HEK293 (cell line): ENCODE measurements around the gene ITPR2.

Source experiments
- CTCF ChIA-PET: fragments of 350-600 bp; formaldehyde crosslinking; extraction: SDS; loops from one replicate; lab custom pipeline; 2021; ENCODE audit warnings: antibody characterized with exemption; lab: Yijun Ruan, JAX
- POLR2A ChIA-PET: fragments of 300-600 bp; formaldehyde crosslinking; extraction: SDS; loops from one replicate; lab custom pipeline; 2020; ENCODE audit warnings: antibody characterized with exemption, inconsistent platforms; lab: Yijun Ruan, JAX
- H3K27ac ChIP-seq: fragments of 200-500 bp; sonication (Bioruptor generic); 2 replicates; pipeline ENCODE4 v1.5.1; 2014; ENCODE audit warnings: low read depth, low read length, control low read depth, inconsistent platforms; ENCODE audit errors: extremely low read depth
- H3K36me3 ChIP-seq, 2 experiments: fragments of 200-500 bp in 1 of 2; sonication (Bioruptor generic) in 1 of 2; 1 replicate in 1 of 2; 2 replicates in 1 of 2; pipeline ENCODE4 v1.5.1; 2014 to 2017; ENCODE audit warnings: inconsistent platforms in 2 of 2, low read length in 2 of 2; ENCODE audit not compliant: control insufficient read depth in 2 of 2, insufficient read depth in 1 of 2
- H3K4me1 ChIP-seq: fragments of 200-500 bp; sonication (Bioruptor generic); 2 replicates; pipeline ENCODE4 v1.5.1; 2014; ENCODE audit warnings: mild to moderate bottlenecking, low read length, inconsistent platforms; ENCODE audit not compliant: control insufficient read depth, insufficient read depth
- H3K4me3 ChIP-seq: 2 replicates; pipeline ENCODE4 v1.5.1; 2011; ENCODE audit warnings: low read depth, mild to moderate bottlenecking, control low read depth, low read length, moderate library complexity
- H3K9me3 ChIP-seq: fragments of 200-500 bp; sonication (Bioruptor generic); 2 replicates; pipeline ENCODE4 v1.5.1; 2014; ENCODE audit warnings: low read depth, low read length, inconsistent platforms; ENCODE audit not compliant: control insufficient read depth, insufficient read depth
- BCL6B ChIP-seq: fragments of 450-650 bp; formaldehyde crosslinking; IDR thresholded peaks from 2 replicates; pipeline ENCODE4 v1.5.1; 2017; ENCODE audit warnings: missing biosample characterization, missing genetic modification characterization
- KLF9 ChIP-seq: fragments of 450-650 bp; formaldehyde crosslinking; IDR thresholded peaks from 2 replicates; pipeline ENCODE4 v1.5.1; 2016; ENCODE audit warnings: missing biosample characterization, missing genetic modification characterization, low read depth
- ZBTB44 ChIP-seq: fragments of 450-650 bp; IDR thresholded peaks from 2 replicates; pipeline ENCODE4 v1.5.1; 2018; ENCODE audit warnings: missing biosample characterization, mild to moderate bottlenecking, missing genetic modification characterization
- ZBTB48 ChIP-seq: fragments of 450-650 bp; formaldehyde crosslinking; IDR thresholded peaks from 2 replicates; pipeline ENCODE4 v1.5.1; 2016; ENCODE audit warnings: missing biosample characterization, missing genetic modification characterization
- ZNF112 ChIP-seq: fragments of 450-650 bp; formaldehyde crosslinking; IDR thresholded peaks from 2 replicates; pipeline ENCODE4 v1.5.0; 2017; ENCODE audit warnings: missing biosample characterization, missing genetic modification characterization
- ZNF146 ChIP-seq: fragments of 450-650 bp; formaldehyde crosslinking; IDR thresholded peaks from 2 replicates; pipeline ENCODE4 v1.5.1; 2016; ENCODE audit warnings: missing biosample characterization, missing genetic modification characterization
- ZNF2 ChIP-seq: fragments of 450-650 bp; formaldehyde crosslinking; IDR thresholded peaks from 2 replicates; pipeline ENCODE4 v1.5.1; 2016; ENCODE audit warnings: missing biosample characterization, missing genetic modification characterization
- ZNF26 ChIP-seq: fragments of 450-650 bp; formaldehyde crosslinking; IDR thresholded peaks from 2 replicates; pipeline ENCODE4 v1.5.1; 2016; ENCODE audit warnings: missing biosample characterization, missing genetic modification characterization
- ZNF362 ChIP-seq: fragments of 450-650 bp; formaldehyde crosslinking; IDR thresholded peaks from 2 replicates; pipeline ENCODE4 v1.5.1; 2016; ENCODE audit warnings: missing biosample characterization, missing genetic modification characterization
- ZNF433 ChIP-seq: fragments of 450-650 bp; formaldehyde crosslinking; IDR thresholded peaks from 2 replicates; pipeline ENCODE4 v1.5.1; 2016; ENCODE audit warnings: missing biosample characterization, missing genetic modification characterization, low read depth
- ZNF488 ChIP-seq: fragments of 450-650 bp; formaldehyde crosslinking; IDR thresholded peaks from 2 replicates; pipeline ENCODE4 v1.5.1; 2016; ENCODE audit warnings: missing biosample characterization, missing genetic modification characterization
- ZNF530 ChIP-seq: fragments of 450-650 bp; formaldehyde crosslinking; IDR thresholded peaks from 2 replicates; pipeline ENCODE4 v1.5.1; 2016; ENCODE audit warnings: low read depth, missing biosample characterization, missing genetic modification characterization
- ZNF580 ChIP-seq: fragments of 450-650 bp; formaldehyde crosslinking; IDR thresholded peaks from 2 replicates; pipeline ENCODE4 v1.5.1; 2016; ENCODE audit warnings: missing biosample characterization, missing genetic modification characterization
- ZNF629 ChIP-seq: fragments of 450-650 bp; formaldehyde crosslinking; IDR thresholded peaks from 2 replicates; pipeline ENCODE4 v1.5.1; 2017; ENCODE audit warnings: missing biosample characterization, missing genetic modification characterization
- ZNF639 ChIP-seq: fragments of 450-650 bp; formaldehyde crosslinking; IDR thresholded peaks from 2 replicates; pipeline ENCODE4 v1.5.1; 2016; ENCODE audit warnings: missing biosample characterization, missing genetic modification characterization
- ZNF670 ChIP-seq: fragments of 450-650 bp; formaldehyde crosslinking; IDR thresholded peaks from 2 replicates; pipeline ENCODE4 v1.5.1; 2016; ENCODE audit warnings: missing biosample characterization, missing genetic modification characterization, low read depth
- ZNF707 ChIP-seq: fragments of 450-650 bp; formaldehyde crosslinking; IDR thresholded peaks from 2 replicates; pipeline ENCODE4 v1.5.1; 2016; ENCODE audit warnings: missing biosample characterization, missing genetic modification characterization
- ZNF777 ChIP-seq: fragments of 450-650 bp; formaldehyde crosslinking; IDR thresholded peaks from 2 replicates; pipeline ENCODE4 v1.5.1; 2017; ENCODE audit warnings: missing biosample characterization, missing genetic modification characterization, borderline replicate concordance
- ZSCAN4 ChIP-seq: fragments of 450-650 bp; formaldehyde crosslinking; IDR thresholded peaks from 2 replicates; pipeline ENCODE4 v1.5.1; 2017; ENCODE audit warnings: missing biosample characterization, missing genetic modification characterization

ITPR2 gene

GRCh38 chr12:26666286-26666685 lies 166.7 kb downstream of the ITPR2 start:
- CTCF ChIA-PET = interaction anchor here (0.6 to 1.2 kb wide), 2 partner anchors 10 to 15 kb away, joined by 3 to 4 read pairs; no protein-coding TSS in a partner anchor
- POLR2A ChIA-PET = no interaction called here
- H3K4me3 ChIP-seq = no peak overlapping the region
- no peaks in the 10 kb centered on the region for H3K9me3 ChIP-seq
- H3K36me3 ChIP-seq = no peaks in the 10 kb centered on the region
- TF ChIP-seq ZNF777 (tag by site-specific recombination) = no peak
- TF ChIP-seq ZNF488 (tag by site-specific recombination) = no peak
- TF ChIP-seq ZNF112 = no peak
- TF ChIP-seq ZBTB48 (tag by site-specific recombination) = no peak
- TF ChIP-seq ZNF362 (tag by site-specific recombination) = no peak
- no peak for TF ChIP-seq ZNF629 (tag by site-specific recombination)
- TF ChIP-seq ZNF146 = no peak
- TF ChIP-seq ZSCAN4 = no peak
- TF ChIP-seq ZNF26 (tag by site-specific recombination) = no peak
- no peak for TF ChIP-seq ZNF2 (tag by site-specific recombination)
- TF ChIP-seq ZNF707 (tag by site-specific recombination) = no peak
- no peak for TF ChIP-seq ZNF530
- no peak for TF ChIP-seq ZNF580 (tag by site-specific recombination)
- no peak for TF ChIP-seq KLF9 (tag by site-specific recombination)
- no peak for TF ChIP-seq ZNF433 (tag by site-specific recombination)
- TF ChIP-seq ZBTB44 (tag by site-specific recombination) = no peak
- no peak for TF ChIP-seq ZNF639
- no peak for TF ChIP-seq ZNF670 (tag by site-specific recombination)
- no peak for TF ChIP-seq BCL6B (tag by site-specific recombination)
- H3K4me1 ChIP-seq = no peaks in the 10 kb centered on the region
- no peak overlapping the region for H3K27ac ChIP-seq
